Coronary artery (tissue), 2 donors: Measurements from ENCODE around the gene XPR1.
"Not testable (repeated sequence)": the region's sequence is repeated elsewhere in the genome, so short reads cannot be mapped to it uniquely, and the experiment has no call there.

Experiments
- DNase-seq: peaks from one replicate; pipeline ENCODE4 v3.0.0-alpha.2; 2017; ENCODE audit warnings: low spot score
- H3K27ac ChIP-seq, 2 donors: fragments of 200-600 bp; sonication (generic); one replicate each; pipeline ENCODE4 v1.5.1; 2016 to 2019
- H3K4me3 ChIP-seq: fragments of 200-600 bp; sonication (generic); 2 replicates; pipeline ENCODE4 v1.5.1; 2016; ENCODE audit warnings: mild to moderate bottlenecking, moderate library complexity
- TF ChIP-seq, protein P1 (sequence below): fragments of 200-600 bp; sonication (generic); IDR thresholded peaks from one replicate; pipeline ENCODE4 v1.5.1; 2019; ENCODE audit warnings: antibody characterized with exemption

XPR1 gene

DNA sequence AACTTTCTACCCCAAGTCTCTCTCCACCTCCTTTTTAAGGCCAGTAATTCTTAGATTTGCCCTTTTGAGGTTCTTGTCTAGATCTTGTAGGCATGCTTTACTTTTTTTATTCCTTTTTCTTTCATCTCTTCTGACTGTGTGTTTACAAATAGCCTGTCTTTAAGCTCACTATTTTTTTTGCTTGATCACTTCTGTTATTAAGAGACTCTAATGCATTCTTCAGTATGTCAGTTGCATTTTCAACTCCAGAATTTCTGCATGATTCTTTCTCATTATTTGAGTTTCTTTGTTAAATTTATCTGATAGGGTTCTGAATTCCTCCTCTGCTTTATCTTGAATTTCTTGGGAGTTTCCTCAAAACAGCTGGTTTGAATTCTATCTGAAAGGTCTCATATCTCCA lies 30.9 kb downstream of the XPR1 start:
- TF ChIP-seq, protein P1, sequence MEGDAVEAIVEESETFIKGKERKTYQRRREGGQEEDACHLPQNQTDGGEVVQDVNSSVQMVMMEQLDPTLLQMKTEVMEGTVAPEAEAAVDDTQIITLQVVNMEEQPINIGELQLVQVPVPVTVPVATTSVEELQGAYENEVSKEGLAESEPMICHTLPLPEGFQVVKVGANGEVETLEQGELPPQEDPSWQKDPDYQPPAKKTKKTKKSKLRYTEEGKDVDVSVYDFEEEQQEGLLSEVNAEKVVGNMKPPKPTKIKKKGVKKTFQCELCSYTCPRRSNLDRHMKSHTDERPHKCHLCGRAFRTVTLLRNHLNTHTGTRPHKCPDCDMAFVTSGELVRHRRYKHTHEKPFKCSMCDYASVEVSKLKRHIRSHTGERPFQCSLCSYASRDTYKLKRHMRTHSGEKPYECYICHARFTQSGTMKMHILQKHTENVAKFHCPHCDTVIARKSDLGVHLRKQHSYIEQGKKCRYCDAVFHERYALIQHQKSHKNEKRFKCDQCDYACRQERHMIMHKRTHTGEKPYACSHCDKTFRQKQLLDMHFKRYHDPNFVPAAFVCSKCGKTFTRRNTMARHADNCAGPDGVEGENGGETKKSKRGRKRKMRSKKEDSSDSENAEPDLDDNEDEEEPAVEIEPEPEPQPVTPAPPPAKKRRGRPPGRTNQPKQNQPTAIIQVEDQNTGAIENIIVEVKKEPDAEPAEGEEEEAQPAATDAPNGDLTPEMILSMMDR: no peak
- Histone ChIP-seq H3K27ac (no peak overlapping the region), H3K4me3 (no peak overlapping the region)
- DNase-seq: no peak

- DNase-seq: no peak
- H3K27ac ChIP-seq: no peak overlapping the region
- TF ChIP-seq, protein P1: no peak
- H3K4me3 ChIP-seq: no peak overlapping the region
These were observed 38.9 kb downstream of the XPR1 start for GRCh38 chr1:180670681-180671080.

DNA sequence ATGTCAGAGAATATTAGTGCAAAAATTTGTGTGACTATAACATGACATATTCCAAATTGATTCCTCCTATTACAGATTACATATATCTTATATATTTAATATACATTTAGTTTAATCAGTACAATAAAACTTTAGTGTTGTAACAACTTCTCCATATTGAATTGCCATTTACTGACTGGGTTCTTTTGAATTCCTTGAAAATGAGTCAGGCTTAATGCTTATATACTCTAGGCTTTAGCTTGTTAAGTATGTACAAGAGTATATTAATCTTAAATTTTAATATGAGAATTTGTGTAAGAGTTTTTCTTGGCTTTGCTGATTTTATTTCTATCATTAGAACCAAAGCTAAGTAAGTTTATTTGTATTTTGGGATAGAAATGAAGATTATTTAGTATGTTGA lies 40.3 kb downstream of the XPR1 start:
- Histone ChIP-seq H3K4me3 (no peak overlapping the region), H3K27ac (no peak overlapping the region)
- no peak for DNase-seq
- TF ChIP-seq, protein P1: no peak

GRCh38 chr1:180672505-180672904 lies 40.7 kb downstream of the XPR1 start:
- TF ChIP-seq, protein P1: no peak
- no peak overlapping the region for H3K4me3 ChIP-seq
- no peak for DNase-seq
- H3K27ac ChIP-seq: no peak overlapping the region

- Histone ChIP-seq H3K4me3 (no peak overlapping the region), H3K27ac (no peak overlapping the region)
- TF ChIP-seq, protein P1: no peak
- DNase-seq: no peak
These were observed 43.0 kb downstream of the XPR1 start for GRCh38 chr1:180674603-180675530.

DNA sequence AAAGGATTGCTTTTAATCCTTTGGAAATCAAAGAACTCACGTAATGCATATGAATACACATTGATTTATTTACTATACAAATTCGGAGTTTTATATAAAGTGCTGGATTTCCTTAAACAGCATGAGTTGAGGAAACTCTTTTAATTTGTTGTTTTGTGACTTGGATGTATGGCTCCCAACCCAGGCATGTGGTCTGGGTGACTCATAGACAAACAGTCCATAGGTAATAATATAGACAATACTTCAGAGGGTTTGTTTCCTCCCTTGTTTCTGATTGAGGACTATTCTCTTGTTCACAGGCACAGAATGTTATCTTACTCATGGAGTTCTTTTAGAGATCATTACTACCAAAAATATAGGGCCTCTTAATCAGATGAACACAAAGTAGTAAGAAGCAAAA lies 43.8 kb downstream of the XPR1 start:
- TF ChIP-seq, protein P1: no peak
- Histone ChIP-seq H3K4me3 (no peak overlapping the region), H3K27ac (no peak overlapping the region)
- no peak for DNase-seq

- Histone ChIP-seq H3K27ac (no peak overlapping the region), H3K4me3 (no peak overlapping the region)
- no peak for DNase-seq
- TF ChIP-seq, protein P1: no peak
These were observed 48.8 kb downstream of the XPR1 start for GRCh38 chr1:180680558-180681144.

- H3K4me3 ChIP-seq, DNase-seq, H3K27ac ChIP-seq: not testable (repeated sequence)
These were observed 51.3 kb downstream of the XPR1 start for GRCh38 chr1:180683117-180683516.
